Activated CD4-positive, alpha-beta T cell treated with anti-CD3 and anti-CD28 coated beads, Interleukin-2, Interleukin-4, amounts not matched to agents 100 ng/mL and 50 ng/mL, durations not matched to agents 16 hours and 8 hours (primary cell): ENCODE results near the gene SFSWAP.
A peak's percentile ranks its signal among the peaks of the same experiment; 100 is the strongest.
"Not testable (repeated sequence)": the region's sequence is repeated elsewhere in the genome, so short reads cannot be mapped to it uniquely, and the experiment has no call there.

Experiments
- DNase-seq: peaks from one replicate; pipeline ENCODE4 v3.0.0-alpha.2; 2020; ENCODE audit warnings: low spot score

Gene SFSWAP

GRCh38 chr12:131736446-131737149, 25.7 kb downstream of the SFSWAP start:
- no peak for DNase-seq

- DNase-seq = no peak
Observed at GRCh38 chr12:131737150-131737827, 26.4 kb downstream of the SFSWAP start.

- DNase-seq = no peak
Observed at GRCh38 chr12:131738196-131738595, 27.3 kb downstream of the SFSWAP start.

DNA sequence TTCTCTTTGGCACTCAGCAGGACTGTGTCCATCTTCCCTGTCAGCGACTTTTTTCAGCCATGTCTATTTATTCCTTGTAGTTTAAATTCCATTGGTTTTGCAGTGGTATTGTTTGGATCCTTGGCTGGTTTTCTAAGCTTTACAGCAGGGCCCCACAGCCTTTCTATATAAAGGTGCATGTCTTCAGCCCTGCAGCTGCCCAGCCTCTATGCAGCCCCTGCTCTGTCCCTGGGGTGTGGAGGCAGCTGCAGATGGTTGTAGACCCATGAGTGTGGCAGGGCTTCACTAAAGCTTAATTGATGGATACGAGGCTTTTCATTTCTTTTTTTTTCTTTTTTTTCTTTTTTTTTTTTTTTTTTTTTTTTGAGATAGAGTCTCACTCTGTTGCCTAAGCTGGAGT, 29.7 kb downstream of the SFSWAP start:
- no peak for DNase-seq

DNA sequence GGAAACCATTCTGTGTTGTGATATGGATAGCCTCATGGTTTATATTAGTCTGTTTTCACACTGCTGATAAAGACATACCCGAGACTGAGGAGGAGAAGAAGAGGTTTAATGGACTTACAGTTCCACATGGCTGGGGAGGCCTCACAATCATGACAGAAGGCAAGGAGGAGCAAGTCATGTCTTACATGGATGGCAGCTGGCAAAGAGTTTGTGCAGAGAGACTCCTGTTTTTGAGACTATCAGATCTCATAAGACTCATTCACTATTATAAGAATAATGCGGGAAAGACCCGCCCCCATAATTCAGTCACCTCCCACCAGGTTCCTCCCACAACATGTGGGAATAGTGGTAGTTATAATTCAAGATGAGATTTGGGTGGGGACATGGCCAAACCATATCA, 31.9 kb downstream of the SFSWAP start:
- DNase-seq = not testable (repeated sequence)

- DNase-seq = not testable (repeated sequence)
Observed at GRCh38 chr12:131743410-131743809, 32.5 kb downstream of the SFSWAP start.

DNA sequence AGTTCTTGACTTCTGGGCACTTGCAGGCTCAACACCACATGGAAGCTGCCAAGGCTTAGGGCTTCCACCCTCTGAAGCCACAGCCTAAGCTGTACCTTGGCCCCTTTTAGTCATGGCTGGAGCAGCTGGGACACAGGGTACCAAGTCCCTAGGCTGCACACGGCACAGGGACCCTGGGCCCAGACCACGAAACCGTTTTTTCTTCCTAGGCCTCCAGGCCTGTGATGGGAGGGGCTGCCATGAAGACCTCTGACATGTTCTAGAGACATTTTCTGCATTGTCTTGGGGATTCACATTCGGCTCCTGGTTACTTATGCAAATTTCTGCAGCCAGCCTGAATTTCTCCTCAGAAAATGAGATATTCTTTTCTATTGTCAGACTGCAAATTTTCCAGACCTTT, 33.0 kb downstream of the SFSWAP start:
- not testable (repeated sequence) for DNase-seq

DNA sequence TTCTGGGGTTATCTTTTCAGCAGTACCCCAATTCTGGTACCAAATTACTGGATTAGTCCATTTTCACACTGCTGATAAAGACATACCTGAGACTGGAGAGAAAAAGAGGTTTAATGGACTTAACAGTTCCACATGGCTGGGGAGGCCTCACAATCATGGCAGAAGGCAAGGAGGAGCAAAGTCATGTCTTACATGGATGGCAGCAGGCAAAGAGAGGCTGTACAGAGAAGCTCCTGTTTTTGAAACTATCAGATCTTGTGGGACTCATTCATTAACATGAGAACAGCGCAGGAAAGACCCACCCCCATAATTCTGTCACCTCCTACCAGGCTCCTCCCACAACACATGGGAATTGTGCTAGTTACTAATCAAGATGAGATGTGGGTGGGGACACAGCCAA, 33.8 kb downstream of the SFSWAP start:
- not testable (repeated sequence) for DNase-seq

GRCh38 chr12:131745706-131746105, 34.8 kb downstream of the SFSWAP start:
- no peak for DNase-seq

GRCh38 chr12:131747276-131748177, 36.6 kb downstream of the SFSWAP start:
- DNase-seq = no peak

- no peak for DNase-seq
Observed at GRCh38 chr12:131749618-131750315, 38.9 kb downstream of the SFSWAP start.

DNA sequence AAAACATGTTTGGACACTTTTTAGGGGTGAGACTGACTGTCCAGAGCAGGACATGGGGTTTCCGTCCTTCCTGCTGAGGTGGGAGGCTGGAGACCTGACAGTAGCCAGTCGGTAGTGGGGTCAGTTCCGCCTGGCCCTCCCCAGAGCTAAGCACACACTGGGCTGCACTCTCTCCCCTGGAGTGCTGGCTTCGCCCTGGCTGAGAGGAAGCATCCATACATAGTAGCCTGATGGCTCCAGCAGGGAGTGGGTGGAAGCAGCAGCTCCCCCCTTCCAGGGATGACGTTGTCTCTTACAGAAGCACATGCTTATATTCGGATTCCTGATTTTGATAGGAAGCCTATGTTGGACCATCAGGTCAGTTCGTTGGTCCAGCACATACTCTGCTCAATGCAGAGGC, 40.4 kb downstream of the SFSWAP start:
- DNase-seq = no peak

GRCh38 chr12:131752451-131752850, 41.6 kb downstream of the SFSWAP start:
- no peak for DNase-seq

GRCh38 chr12:131753005-131753404, 42.1 kb downstream of the SFSWAP start:
- no peak for DNase-seq

GRCh38 chr12:131753757-131754156, 42.9 kb downstream of the SFSWAP start:
- DNase-seq = no peak

DNA sequence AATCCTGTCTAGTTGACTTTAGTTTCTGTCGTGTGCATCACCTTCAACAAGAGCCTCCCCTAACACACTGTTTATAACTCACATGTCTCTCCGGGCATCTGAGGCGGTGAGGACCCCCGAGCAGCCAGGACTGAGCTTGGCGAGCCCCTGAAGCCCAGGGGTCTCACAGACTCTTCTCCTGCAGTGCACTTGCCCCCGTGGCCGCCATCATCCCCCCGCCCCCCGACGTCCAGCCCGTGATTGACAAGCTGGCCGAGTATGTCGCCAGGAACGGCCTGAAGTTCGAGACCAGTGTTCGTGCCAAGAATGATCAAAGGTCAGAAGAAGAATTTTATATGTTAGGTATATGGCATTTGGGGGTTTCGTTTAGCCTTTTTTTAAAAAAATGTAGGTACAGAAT, 43.3 kb downstream of the SFSWAP start:
- no peak for DNase-seq

GRCh38 chr12:131755305-131756113, 44.6 kb downstream of the SFSWAP start:
- peak; percentile 33 for DNase-seq

GRCh38 chr12:131756441-131756840, 45.6 kb downstream of the SFSWAP start:
- DNase-seq = no peak

- no peak for DNase-seq
Observed at GRCh38 chr12:131757111-131757510, 46.2 kb downstream of the SFSWAP start.

- no peak for DNase-seq
Observed at GRCh38 chr12:131758016-131758739, 47.3 kb downstream of the SFSWAP start.

DNA sequence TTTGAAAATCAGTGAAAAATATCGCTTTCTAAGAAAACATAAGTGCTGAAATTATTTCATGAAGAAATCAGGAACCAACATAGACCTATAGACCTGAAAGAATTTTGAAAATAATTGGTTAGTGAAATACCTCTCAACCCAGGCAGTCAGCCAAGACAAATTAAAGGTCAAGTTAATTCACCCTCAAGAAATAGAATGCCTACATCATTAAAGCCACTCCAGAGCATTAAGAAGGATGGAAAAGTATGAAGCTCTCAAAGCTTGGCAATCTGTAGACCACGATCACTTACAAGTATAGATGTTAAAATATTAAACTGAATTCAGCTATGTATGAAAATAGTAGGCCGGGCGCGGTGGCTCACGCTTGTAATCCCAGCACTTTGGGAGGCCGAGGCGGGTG, 48.3 kb downstream of the SFSWAP start:
- no peak for DNase-seq
